Measurements from ENCODE around the gene TMEM272.

Gene TMEM272

GRCh38 chr13:51773515-51773914, 71.5 kb downstream of the TMEM272 start:
- TF ChIP-seq CTCF (conservative IDR thresholded peaks at IDR 0.05), result no peak

DNA sequence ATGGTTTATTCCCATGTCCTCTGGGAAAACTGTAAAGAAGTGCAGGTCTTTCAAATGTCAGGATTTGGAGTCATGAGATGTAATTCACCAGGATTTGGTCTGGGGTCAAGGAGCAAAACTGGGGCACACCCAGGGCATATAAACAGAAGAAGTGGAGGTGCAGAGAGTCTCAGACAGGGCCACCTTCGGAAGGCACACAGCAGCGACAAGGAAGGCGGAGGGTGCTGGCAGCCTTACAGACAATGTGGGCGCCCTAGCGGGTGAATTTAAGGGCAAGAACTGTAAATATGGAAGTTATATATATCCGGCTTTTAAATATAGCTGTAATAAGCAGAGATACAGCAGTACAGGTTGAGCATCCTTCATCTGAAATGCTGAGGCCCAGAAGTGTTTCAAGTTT, 72.2 kb downstream of the TMEM272 start:
- TF ChIP-seq CTCF (conservative IDR thresholded peaks at IDR 0.05), result no peak
- no peak overlapping the region for H3K27ac ChIP-seq

More at GRCh38 chr13:51773515-51773914, 71.5 kb downstream of the TMEM272 start:
- H3K27ac ChIP-seq, result no peak overlapping the region

- no peak for TF ChIP-seq CTCF (conservative IDR thresholded peaks at IDR 0.05)
- no peak overlapping the region for H3K27ac ChIP-seq
Observed at GRCh38 chr13:51772105-51772455, 72.9 kb downstream of the TMEM272 start.

- no peak for TF ChIP-seq CTCF (conservative IDR thresholded peaks at IDR 0.05)
- H3K27ac ChIP-seq, result no peak overlapping the region
Observed at GRCh38 chr13:51771418-51772104, 73.4 kb downstream of the TMEM272 start.

DNA sequence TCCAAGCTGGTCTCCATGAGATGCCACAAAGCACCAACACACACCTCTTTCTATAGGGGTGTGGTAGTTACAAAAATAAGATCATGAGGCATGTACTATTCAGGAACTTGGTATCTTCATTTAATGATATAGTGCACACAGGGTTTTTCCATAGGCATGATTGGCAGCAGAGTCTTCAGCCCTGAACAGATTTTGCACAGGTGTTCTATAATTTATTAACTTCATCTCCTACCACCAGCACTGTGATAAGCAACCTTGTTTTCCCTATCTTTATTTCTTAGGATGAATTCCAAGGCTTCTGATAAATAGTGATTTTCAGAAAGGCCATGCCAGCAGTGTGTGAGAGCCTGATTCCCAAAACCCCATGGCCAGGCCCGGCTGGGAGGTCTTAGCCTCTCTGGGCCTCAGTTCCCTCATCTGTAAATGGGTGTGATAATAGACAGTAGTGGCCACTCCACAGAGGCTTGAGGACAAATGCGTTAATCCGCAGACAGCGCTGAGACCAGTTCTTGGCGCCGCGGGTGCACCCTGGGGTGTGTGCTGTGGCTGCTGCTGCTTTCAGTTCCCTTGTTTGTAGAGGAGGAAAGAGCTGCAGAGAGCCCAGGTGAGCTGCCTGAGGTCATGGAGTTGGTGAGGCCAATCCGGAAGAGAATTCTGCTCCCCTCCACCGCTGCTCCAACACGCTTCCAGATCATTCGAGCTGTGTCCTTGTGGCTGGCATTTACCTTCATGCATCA, 74.1 kb downstream of the TMEM272 start:
- H3K27ac ChIP-seq, result no peak overlapping the region
- TF ChIP-seq CTCF (conservative IDR thresholded peaks at IDR 0.05), result no peak

- no peak for TF ChIP-seq CTCF (conservative IDR thresholded peaks at IDR 0.05)
- H3K27ac ChIP-seq, result no peak overlapping the region
Observed at GRCh38 chr13:51770160-51770559, 74.8 kb downstream of the TMEM272 start.

DNA sequence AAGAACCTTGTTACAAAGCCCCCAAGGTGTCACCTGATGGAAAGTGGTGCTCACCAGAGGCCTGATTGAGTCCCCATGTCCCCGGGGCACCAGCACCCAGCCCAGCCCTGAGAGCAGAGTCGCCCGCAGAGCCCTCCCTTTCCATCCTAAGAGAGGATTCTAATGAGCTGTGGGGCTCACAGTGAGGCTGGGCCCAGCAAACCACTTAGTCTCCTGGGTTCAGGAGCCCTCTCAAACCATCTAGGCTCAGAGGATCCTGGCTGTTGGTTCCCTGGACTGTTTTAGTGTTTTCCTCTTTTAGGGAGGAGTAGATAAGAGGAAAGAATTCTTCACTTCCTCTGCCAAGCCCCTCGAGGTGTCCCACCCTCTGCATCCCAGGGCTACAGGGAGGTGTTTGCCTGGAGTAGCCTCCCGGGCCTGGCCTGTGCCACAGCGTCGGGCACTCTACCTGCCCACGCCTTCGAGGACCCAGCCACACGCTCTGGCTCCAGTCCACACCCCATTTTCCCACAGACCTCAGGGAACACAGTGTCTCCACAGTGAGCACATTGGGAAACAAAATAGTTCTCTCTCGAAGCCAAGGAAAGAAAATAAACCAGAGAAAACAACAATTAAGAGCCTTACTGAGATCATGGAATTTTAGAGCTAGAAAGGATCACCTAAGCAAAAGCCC, 75.4 kb downstream of the TMEM272 start:
- H3K27ac ChIP-seq, result no peak overlapping the region
- TF ChIP-seq CTCF (conservative IDR thresholded peaks at IDR 0.05), result no peak
